HUDEP-2 (cell line): ENCODE measurements around the gene LIFR.

Experiments
- DNase-seq, 76 experiments: peaks; one replicate each; lab custom pipeline; 2025; ENCODE audit not compliant: unreplicated experiment in 76 of 76; lab: John Stamatoyannopoulos, UW

Gene LIFR

DNA sequence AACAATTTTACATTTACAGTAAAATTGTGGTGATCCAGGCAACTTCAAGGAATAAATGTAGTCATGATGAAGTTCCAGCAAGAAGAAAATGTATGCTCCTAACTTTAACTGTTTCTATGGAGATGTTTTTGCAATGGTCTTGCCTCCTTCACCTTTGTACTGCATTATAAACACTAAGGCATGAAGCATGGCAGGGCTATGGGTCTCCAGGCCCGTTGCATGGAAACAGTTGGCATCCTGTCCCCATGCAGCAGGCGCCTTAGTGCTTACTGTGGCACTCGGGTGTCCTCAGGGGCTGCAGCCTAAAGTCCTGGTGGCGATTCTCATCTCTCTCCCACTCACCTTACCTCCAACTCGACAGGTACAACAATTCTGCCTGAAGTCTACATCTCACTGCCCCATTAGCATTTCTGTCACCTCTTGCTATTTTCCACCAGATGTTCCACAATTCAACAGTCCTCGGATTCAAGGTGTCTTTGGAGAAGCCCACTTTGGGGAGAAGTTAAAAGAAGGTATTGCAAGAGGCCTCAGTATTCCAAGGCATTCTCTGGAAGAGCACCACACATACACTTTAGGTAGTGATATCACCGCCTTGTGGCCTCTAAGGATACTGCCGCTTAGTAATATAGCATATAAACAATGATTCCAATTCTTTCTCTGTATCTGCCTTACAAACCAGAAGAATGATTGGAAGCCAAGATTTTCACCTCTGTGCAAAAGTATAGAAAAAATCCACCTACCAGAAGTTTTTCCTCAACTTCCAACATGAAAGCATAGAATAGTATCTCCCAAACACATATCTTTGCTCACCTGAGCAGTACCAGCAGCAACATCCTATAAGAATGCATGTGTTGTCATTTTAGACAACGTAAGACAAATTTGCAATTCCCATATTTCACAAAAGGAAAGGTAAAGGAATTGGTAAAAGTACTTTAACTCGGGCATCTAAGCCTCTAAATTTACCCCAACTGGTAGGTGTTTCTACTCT lies 5.1 kb downstream of the LIFR start:
- DNase-seq: peak in 2 of 76 experiments; percentile 3

DNA sequence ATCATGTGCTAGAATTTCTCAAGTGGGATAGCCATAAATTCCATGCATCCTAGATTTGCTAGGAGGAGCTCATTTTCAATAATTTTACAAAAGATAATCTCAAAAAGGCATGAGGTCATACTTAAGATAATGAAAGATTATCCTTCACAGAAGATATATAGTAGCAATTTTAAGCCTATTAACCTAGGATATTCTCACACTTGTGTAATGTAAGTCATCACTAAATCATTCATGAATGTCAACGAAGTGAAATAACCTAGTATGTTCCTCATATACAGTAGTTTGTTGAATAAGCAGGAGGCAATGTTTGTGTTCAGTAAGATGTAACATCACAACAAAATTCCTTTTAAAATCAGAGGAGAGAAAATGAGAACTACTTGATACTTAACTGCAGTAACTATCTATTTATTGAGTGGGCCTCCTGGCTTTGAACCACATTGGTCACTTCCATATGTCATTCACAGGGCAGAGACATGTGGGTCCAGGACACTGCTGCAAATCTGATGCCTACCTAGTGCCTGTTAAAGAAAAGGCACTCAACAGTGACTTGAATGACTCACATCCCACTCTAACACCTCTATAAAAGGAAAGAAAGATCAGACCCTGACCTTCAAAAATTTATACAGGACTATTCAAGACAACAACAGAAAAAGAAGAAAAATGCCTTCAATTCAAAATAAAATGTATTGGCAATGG lies 8.2 kb downstream of the LIFR start:
- peak in 1 of 76 experiments; percentile 1 for DNase-seq

GRCh38 chr5:38547257-38547656 lies 9.2 kb downstream of the LIFR start:
- DNase-seq: no peak

- no peak for DNase-seq
These were observed 9.7 kb downstream of the LIFR start for GRCh38 chr5:38546691-38547146.

DNA sequence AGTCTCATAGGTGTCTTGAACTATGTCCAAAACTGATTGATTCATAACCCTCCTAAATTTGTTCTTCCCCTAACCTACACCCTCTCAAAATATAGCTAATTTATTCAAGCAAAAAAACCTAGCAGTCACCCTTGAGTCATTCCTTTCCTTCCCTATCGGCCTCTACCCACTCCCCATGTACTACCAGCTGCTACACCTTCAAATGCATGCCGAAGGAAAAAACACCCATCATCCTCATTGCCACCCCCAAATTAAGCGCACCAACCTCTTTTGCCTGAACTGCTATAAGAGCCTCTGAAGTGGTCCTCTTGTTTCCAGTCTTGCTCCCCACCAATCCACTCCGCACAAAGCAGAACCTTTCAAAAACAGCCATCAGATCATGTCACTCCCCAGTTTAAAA lies 12.6 kb downstream of the LIFR start:
- DNase-seq: no peak

DNA sequence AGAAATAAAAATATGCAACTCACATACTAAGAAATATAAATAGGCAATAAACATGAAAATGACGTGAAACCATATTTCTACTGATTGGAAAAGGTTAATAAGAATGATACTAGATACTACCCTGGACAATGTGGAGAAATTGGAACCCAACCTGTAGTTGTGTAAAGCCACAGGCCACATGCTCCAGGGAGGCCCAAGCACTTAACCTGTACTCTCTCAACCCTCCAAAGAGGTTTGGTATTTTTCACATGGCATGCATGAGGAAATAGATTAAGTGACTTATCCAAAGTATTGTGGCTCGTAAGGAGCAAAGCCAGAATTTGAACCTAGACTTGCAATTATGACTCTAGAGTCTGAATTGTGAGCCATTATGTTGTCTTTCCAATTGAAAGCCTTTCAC lies 13.4 kb downstream of the LIFR start:
- no peak for DNase-seq

- no peak for DNase-seq
These were observed 15.2 kb downstream of the LIFR start for GRCh38 chr5:38541174-38541725.

GRCh38 chr5:38540314-38540713 lies 16.1 kb downstream of the LIFR start:
- no peak for DNase-seq

- DNase-seq: no peak
These were observed 18.3 kb downstream of the LIFR start for GRCh38 chr5:38538161-38538560.

GRCh38 chr5:38537505-38537904 lies 18.9 kb downstream of the LIFR start:
- no peak for DNase-seq

- DNase-seq: no peak
These were observed 19.5 kb downstream of the LIFR start for GRCh38 chr5:38536968-38537367.

DNA sequence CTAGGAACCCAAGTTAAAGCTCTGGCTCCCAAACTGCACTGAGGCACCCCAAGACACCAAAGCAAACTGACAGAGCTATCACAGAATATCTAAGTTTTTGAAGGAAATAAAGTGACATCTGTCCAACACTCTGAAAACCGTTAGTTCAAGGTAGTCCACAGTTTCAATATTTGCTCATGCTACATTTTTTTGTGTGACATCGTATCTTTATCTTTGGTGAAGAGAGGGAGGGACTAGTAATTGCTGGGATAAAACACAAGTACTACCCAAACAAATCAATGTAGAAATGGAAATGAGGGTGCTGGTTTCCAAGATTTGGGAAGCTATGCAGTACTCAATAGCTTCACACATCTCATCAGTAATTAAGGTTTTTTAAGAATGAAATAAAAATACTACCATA lies 20.6 kb downstream of the LIFR start:
- DNase-seq: no peak

DNA sequence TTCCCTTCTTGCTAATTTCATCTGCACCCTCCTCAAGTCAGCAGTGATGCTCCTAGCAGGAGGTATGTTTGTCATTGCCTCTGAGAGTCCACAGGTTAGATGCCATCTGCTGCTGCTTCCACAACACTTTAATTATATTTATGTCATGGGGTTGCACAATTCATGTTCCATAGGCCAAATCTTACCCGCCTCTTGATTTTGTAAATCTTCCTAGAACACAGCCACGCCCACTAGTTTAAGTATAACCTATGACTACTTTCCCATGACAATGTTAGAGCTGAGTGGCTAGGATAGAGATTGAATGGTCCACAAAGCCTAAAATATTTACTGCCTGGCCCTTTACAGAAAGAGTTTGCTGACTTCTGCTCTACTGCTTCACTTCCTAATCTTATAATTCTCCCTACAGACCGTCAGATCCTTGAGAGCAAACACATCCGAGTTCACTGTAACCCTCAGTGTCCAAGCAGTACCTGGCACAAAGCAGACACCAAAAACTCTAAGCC lies 21.1 kb downstream of the LIFR start:
- DNase-seq: no peak

- DNase-seq: no peak
These were observed 22.3 kb downstream of the LIFR start for GRCh38 chr5:38534156-38534453.

GRCh38 chr5:38533286-38534155 lies 22.9 kb downstream of the LIFR start:
- no peak for DNase-seq

DNA sequence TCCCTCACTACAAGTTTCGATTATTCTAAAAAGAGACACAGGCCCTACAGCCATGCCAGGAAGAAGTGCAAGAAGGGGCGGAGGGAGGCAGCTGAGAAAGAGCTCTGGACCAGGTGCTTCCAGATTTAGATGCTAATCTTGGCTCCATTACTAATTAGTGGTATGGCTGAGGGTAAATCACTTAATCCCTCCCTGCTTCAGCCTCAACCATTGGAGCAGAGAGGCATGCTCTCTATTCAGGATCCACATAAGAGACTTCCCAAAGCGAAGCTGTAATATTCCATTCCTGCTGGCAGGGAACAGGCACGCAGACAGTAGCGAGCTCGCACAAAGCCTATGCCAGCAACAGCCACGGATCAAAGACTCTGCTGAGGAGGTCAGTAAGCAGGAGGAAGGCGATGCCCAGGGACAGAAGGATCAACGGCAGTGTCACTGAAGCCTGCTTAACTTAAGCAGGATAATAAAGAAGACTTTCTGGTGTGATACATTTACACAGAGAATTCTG lies 24.2 kb downstream of the LIFR start:
- DNase-seq: no peak

- no peak for DNase-seq
These were observed 24.9 kb downstream of the LIFR start for GRCh38 chr5:38531518-38531917.

- no peak for DNase-seq
These were observed 26.3 kb downstream of the LIFR start for GRCh38 chr5:38529955-38530646.

- DNase-seq: no peak
These were observed 28.2 kb downstream of the LIFR start for GRCh38 chr5:38528162-38528703.
